Ovary (tissue), 9 donors: Measurements from ENCODE around the gene GNAT3. TPM values are rescaled to one million over a fixed set of nuclear protein-coding genes. Genes with fewer than 3 reads are reported as not detected.

Source experiments
- DNase-seq, 5 donors: peaks; one replicate each; pipeline ENCODE4 v3.0.0-alpha.2; 2019 to 2020
- H3K27ac ChIP-seq, 2 donors: fragments of 200-600 bp; one replicate each; pipeline versions ENCODE4 v1.5.1 to v1.8.0; 2019 to 2022
- H3K27me3 ChIP-seq: fragments of 200-600 bp; one replicate; pipeline ENCODE4 v1.8.0; 2022
- H3K36me3 ChIP-seq: fragments of 200-600 bp; sonication (generic); one replicate; pipeline ENCODE4 v1.5.1; 2019
- H3K4me1 ChIP-seq: one replicate; pipeline ENCODE4 v1.8.1; 2013; ENCODE audit warnings: mild to moderate bottlenecking, moderate library complexity; ENCODE audit not compliant: insufficient read depth
- H3K4me3 ChIP-seq: fragments of 200-600 bp; sonication (generic); one replicate; pipeline ENCODE4 v1.5.1; 2017
- H3K9me3 ChIP-seq, 2 donors: fragments of 200-600 bp in 1 of 2; sonication (generic) in 1 of 2; one replicate each; pipeline versions ENCODE4 v1.5.1 to v1.8.1; 2013 to 2019; ENCODE audit warnings: mild to moderate bottlenecking in 1 of 2, moderate library complexity in 1 of 2
- CTCF ChIP-seq, 3 donors: fragments of 450-650 bp in 2 of 3; fragments of 200-600 bp in 1 of 3; IDR thresholded peaks; one replicate each; pipeline versions ENCODE4 v1.5.1 to v1.8.0; 2016 to 2022; ENCODE audit warnings: antibody characterized with exemption in 3 of 3, mild to moderate bottlenecking in 1 of 3
- EP300 ChIP-seq: sonication (generic); formaldehyde crosslinking; IDR thresholded peaks from one replicate; pipeline ENCODE4 v1.6.1; 2017; ENCODE audit warnings: antibody characterized with exemption
- POLR2A ChIP-seq: fragments of 450-650 bp; IDR thresholded peaks from one replicate; pipeline ENCODE4 v1.6.1; 2017; ENCODE audit warnings: antibody characterized with exemption, mild to moderate bottlenecking, moderate library complexity
- WGBS, 3 donors: extraction: QIAGEN DNeasy Blood & Tissue Kit in 1 of 3; methylation state at CpG; one replicate each; pipeline versions ENCODE4 v1.1.5 to v1.1.7; 2013 to 2017; 5-methylcytosine and 5-hydroxymethylcytosine counted together
- intact Hi-C, 4 donors: fragments of 100-400 bp; cut with DNase I; formaldehyde crosslinking; loops; one replicate each; pipeline versions ENCODE4 v1.11.0 to v1.15.1; 2022 to 2023
- polyA plus RNA-seq, 2 donors: library from polyadenylated mRNA; stranded (reverse); fragments of 200-250 nt in 1 of 2; fragments of 350-450 nt in 1 of 2; fragmentation: Illumina TruSeq in 1 of 2; extraction: RNeasy Lipid Tissue Mini Kit (QIAGEN cat#74804) in 1 of 2; gene quantifications; one replicate each; pipeline ENCODE4 v1.2.3, GENCODE V29; 2013 to 2014
- total RNA-seq, 7 donors: library from RNA; depleted of rRNA in 2 of 7; stranded (reverse); fragments of >200 nt in 2 of 7; fragmentation: NEBNext Ultra II Directional in 3 of 7; extraction: Animal tissue kit (Norgen Biotek cat#: 25700) in 3 of 7; gene quantifications; one replicate each; pipeline versions ENCODE4 v1.1.0 to v1.2.4, GENCODE V29; 2016 to 2023
- donor health status: DM: no; HTN: no; CAD: no; lungs with moderate emphysema.
- donor health status: DM: no; HTN: no; CAD: no.
- donor health status: Bipolar disorder and iron deficiency.
- donor health status: DM: yes; HTN: yes; CAD: no.
- donor health status: DM: no; HTN: no; CAD: no.
- donor health status: DM: yes; HTN: yes; CAD: no.

GNAT3 gene
- total and polyA plus RNA-seq, 9 donors: not detected

- Histone ChIP-seq H3K27me3 (no peaks in the 10 kb centered on the region), H3K36me3 (no peaks in the 10 kb centered on the region), H3K9me3 (no peaks in the 10 kb centered on the region), H3K27ac (no peak overlapping the region), H3K4me3 (no peak overlapping the region), H3K4me1 (no peaks in the 10 kb centered on the region)
- WGBS, 3 donors: 70 to 76% (median 71%) methylated on average over 3 of the region's 3 CpGs
- intact Hi-C loops: no loop called here
- DNase-seq: no peak
- TF ChIP-seq POLR2A (no peak), CTCF (IDR thresholded peaks at IDR 0.05) (no peak), EP300 (no peak)
Observed at GRCh38 chr7:80496586-80496985, 15.3 kb downstream of the GNAT3 start.

- no peak overlapping the region for H3K4me3 ChIP-seq
- TF ChIP-seq EP300: no peak
- 92 to 99% (median 98%) methylated on average over 1 of the region's 1 CpG for WGBS, 3 donors
- H3K27me3 ChIP-seq: no peaks in the 10 kb centered on the region
- H3K36me3 ChIP-seq: no peaks in the 10 kb centered on the region
- H3K27ac ChIP-seq: no peak overlapping the region
- no peak for DNase-seq
- H3K4me1 ChIP-seq: no peaks in the 10 kb centered on the region
- no peaks in the 10 kb centered on the region for H3K9me3 ChIP-seq
- intact Hi-C loops: no loop called here
Observed at GRCh38 chr7:80493121-80493849, 18.6 kb downstream of the GNAT3 start.

- no peak overlapping the region for H3K27ac ChIP-seq
- no peaks in the 10 kb centered on the region for H3K9me3 ChIP-seq
- H3K4me1 ChIP-seq: no peaks in the 10 kb centered on the region
- H3K36me3 ChIP-seq: no peaks in the 10 kb centered on the region
- no peak for DNase-seq
- WGBS, 3 donors: 87 to 94% (median 88%) methylated on average over 4 of the region's 4 CpGs
- no peak for TF ChIP-seq CTCF (IDR thresholded peaks at IDR 0.05)
- no peak for TF ChIP-seq EP300
- TF ChIP-seq POLR2A: no peak
- intact Hi-C loops: no loop called here
- no peaks in the 10 kb centered on the region for H3K27me3 ChIP-seq
- H3K4me3 ChIP-seq: no peak overlapping the region
Observed at GRCh38 chr7:80491462-80491861, 20.4 kb downstream of the GNAT3 start.

GRCh38 chr7:80488851-80489370, 23.0 kb downstream of the GNAT3 start:
- DNase-seq: no peak
- H3K27ac ChIP-seq: no peak overlapping the region
- TF ChIP-seq CTCF (IDR thresholded peaks at IDR 0.05) (no peak), EP300 (no peak), POLR2A (no peak)
- H3K4me1 ChIP-seq: no peaks in the 10 kb centered on the region
- H3K27me3 ChIP-seq: no peaks in the 10 kb centered on the region
- WGBS, 3 donors: 80 to 90% (median 84%) methylated on average over 5 of the region's 5 CpGs
- H3K4me3 ChIP-seq: no peak overlapping the region
- H3K36me3 ChIP-seq: no peaks in the 10 kb centered on the region
- intact Hi-C loops: no loop called here
- H3K9me3 ChIP-seq: no peaks in the 10 kb centered on the region

GRCh38 chr7:80488406-80488805, 23.5 kb downstream of the GNAT3 start:
- no peaks in the 10 kb centered on the region for H3K4me1 ChIP-seq
- H3K27me3 ChIP-seq: no peaks in the 10 kb centered on the region
- H3K9me3 ChIP-seq: no peaks in the 10 kb centered on the region
- H3K36me3 ChIP-seq: no peaks in the 10 kb centered on the region
- DNase-seq: no peak
- H3K4me3 ChIP-seq: no peak overlapping the region
- no peak overlapping the region for H3K27ac ChIP-seq
- intact Hi-C loops: no loop called here
- TF ChIP-seq EP300: no peak
- TF ChIP-seq CTCF (IDR thresholded peaks at IDR 0.05): no peak
- TF ChIP-seq POLR2A: no peak
